Esophagus muscularis mucosa (tissue), 4 donors: Measurements from ENCODE around the gene PRAMEF7. TPM values are rescaled to one million over a fixed set of nuclear protein-coding genes. Genes with fewer than 3 reads are reported as not detected.
"Not testable (repeated sequence)": the region's sequence is repeated elsewhere in the genome, so short reads cannot be mapped to it uniquely, and the experiment has no call there.

ENCODE experiments used
- DNase-seq: peaks from one replicate; pipeline ENCODE4 v3.0.0-alpha.2; 2017; ENCODE audit errors: extremely low spot score
- H3K27ac ChIP-seq, 4 donors: fragments of 200-600 bp; sonication (generic); replicated peaks in 1 of 4; 1 replicate in 3 of 4; 2 replicates in 1 of 4; pipeline ENCODE4 v1.5.1; 2016 to 2019; ENCODE audit warnings: mild to moderate bottlenecking in 1 of 4
- H3K27me3 ChIP-seq, 4 donors: fragments of 200-600 bp; sonication (generic); one replicate each; pipeline versions ENCODE4 v1.5.1 to v1.6.0; 2016 to 2019
- H3K36me3 ChIP-seq, 4 donors: fragments of 200-600 bp; sonication (generic); one replicate each; pipeline ENCODE4 v1.5.1; 2016 to 2019
- H3K4me1 ChIP-seq, 4 donors: fragments of 200-600 bp; sonication (generic); one replicate each; pipeline ENCODE4 v1.5.1; 2016 to 2019
- H3K4me3 ChIP-seq, 4 donors: fragments of 200-600 bp; sonication (generic); 1 replicate in 2 of 4; 2 replicates in 2 of 4; pipeline ENCODE4 v1.5.1; 2016 to 2019; ENCODE audit warnings: mild to moderate bottlenecking in 4 of 4, moderate library complexity in 1 of 4
- H3K9me3 ChIP-seq, 4 donors: fragments of 200-600 bp; sonication (generic); 1 replicate in 3 of 4; 2 replicates in 1 of 4; pipeline ENCODE4 v1.5.1; 2016 to 2019
- WGBS: methylation state at CpG from one replicate; pipeline ENCODE4 v1.1.5; 2018; 5-methylcytosine and 5-hydroxymethylcytosine counted together
- intact Hi-C: fragments of 100-400 bp; cut with DNase I; formaldehyde crosslinking; loops from one replicate; pipeline ENCODE4 v1.15.1; 2023
- small RNA-seq, 3 donors: library from RNA; depleted of rRNA; stranded (forward); fragments of <200 nt; gene quantifications; one replicate each; pipeline ENCODE3, GENCODE V24; 2016
- total RNA-seq, 4 donors: library from RNA; depleted of rRNA; stranded (reverse); fragments of >200 nt; gene quantifications; one replicate each; pipeline versions ENCODE4 v1.1.0 to v1.2.1, GENCODE V29; 2016

PRAMEF7 gene
- total RNA-seq: not detected

DNA sequence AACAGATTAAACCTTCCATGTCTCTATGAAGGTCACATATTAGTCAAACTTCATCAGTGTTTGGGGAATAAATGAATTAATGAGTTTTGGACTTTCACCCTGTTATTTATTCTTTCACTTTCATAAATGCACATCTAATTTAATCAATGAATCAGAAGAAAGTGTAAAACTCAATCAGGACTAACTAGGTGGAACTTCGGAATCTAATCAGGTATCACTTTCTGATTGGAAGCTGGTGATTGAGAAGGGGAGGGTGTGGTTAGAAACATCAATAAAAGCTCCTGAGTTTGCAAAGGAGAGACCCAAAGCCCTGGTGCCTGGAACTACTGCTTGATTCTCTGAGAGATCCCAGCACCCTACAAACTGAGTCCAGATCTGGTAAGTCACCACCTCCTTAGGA is at the start of gene PRAMEF7:
PRAMEF7 (plus strand) TSS at position 301 of the 400 bp plus-strand sequence. CDS start 1,083 bp downstream, outside the sequence.
- DNase-seq, H3K36me3 ChIP-seq, intact Hi-C loops, H3K4me1 ChIP-seq, H3K4me3 ChIP-seq, H3K27ac ChIP-seq, H3K27me3 ChIP-seq, H3K9me3 ChIP-seq: not testable (repeated sequence)
- WGBS: no CpG with 5 or more reads among the region's 1 CpG

DNA sequence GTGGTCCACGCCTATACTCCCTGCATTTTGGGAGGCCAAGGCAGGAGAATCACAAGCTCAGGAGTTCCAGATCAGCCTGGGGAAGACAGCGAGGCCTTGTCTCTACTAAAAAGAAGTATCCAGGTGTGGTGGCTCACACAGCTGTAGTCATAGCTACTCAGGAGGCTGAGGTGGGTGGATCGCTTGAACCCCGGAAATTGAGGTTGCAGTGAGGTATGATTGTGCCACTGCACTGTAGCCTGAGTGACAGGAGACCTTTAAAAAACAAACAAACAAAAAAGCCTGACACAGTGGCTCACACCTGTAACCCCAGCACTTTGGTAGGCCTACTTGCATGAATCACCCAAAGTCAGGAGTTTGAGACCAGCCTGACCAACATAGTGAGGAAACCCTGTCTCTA is 38.0 kb upstream of the PRAMEF7 start:
- intact Hi-C loops, H3K27ac ChIP-seq, DNase-seq, H3K36me3 ChIP-seq, H3K4me1 ChIP-seq, H3K4me3 ChIP-seq, H3K27me3 ChIP-seq, H3K9me3 ChIP-seq: not testable (repeated sequence)
- 93% methylated on average over 2 of the region's 4 CpGs for WGBS

DNA sequence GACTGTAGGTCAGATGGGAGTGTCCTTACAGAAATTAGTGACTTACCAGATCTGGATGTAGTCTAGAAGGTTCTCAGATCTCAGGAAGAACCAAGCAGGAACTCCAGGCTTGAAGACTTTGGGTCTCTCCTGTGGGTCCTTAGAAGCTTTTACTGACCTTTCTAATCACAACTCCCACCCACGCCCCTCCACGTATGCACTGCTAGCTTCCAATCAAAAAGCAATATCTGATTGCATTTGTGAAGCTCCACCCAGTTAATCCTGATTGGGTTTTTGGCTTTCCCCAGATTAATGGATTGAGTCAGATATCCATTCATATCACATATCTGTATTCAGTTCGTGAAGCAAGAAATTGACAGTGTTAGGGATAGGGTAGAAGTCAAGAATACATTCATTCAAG is 30.3 kb upstream of the PRAMEF7 start, which contains the start of gene PRAMEF4:
PRAMEF4 (minus strand) TSS at position 101 of the 400 bp plus-strand sequence. CDS start 2,807 bp downstream, outside the sequence.
- H3K27me3 ChIP-seq, H3K4me3 ChIP-seq, H3K27ac ChIP-seq, H3K9me3 ChIP-seq, intact Hi-C loops, H3K36me3 ChIP-seq, H3K4me1 ChIP-seq, DNase-seq: not testable (repeated sequence)
- WGBS: 66% methylated on average over 3 of the region's 3 CpGs

DNA sequence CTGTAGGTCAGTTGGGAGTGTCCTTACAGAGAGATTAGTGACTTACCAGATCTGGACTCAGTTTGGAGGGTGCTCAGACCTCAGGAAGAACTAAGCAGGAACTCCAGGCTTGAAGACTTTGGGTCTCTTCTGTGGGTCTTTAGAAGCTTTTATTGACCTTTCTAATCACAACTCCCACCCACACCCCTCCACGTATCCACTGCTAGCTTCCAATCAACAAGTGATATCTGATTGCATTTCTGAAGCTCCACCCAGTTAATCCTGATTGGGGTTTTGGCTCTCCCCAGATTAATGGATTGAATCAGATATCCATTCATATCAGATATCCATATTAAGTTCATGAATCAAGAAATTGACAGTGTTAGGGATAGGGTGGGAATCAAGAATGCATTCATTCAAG is 18.2 kb upstream of the PRAMEF7 start, which contains the start of gene PRAMEF10:
PRAMEF10 (minus strand) TSS at position 101 of the 400 bp plus-strand sequence. CDS start 2,423 bp downstream, outside the sequence.
- intact Hi-C loops, H3K27me3 ChIP-seq, H3K36me3 ChIP-seq, H3K4me3 ChIP-seq, DNase-seq, H3K9me3 ChIP-seq, H3K4me1 ChIP-seq, H3K27ac ChIP-seq: not testable (repeated sequence)
- no CpG with 5 or more reads among the region's 1 CpG for whole genome bisulfite sequencing

DNA sequence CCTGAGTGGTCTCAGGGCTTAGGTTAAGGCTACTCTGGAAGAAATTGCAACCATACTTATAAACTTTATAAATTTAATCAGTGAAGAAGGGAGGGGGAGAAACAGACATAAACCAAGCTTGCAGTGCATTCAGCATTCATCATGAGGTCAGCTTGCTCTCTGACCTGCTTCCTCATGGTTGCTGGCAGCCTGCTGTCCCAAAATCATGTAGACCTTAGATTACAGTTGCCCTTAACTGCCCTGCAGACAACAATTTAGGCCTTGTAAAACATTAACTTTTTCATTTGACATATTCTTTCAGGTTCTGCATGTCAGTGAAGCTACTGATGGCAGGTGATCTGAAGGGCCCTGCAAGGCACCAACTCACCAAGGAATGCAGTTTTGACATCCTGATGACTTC is 17.2 kb upstream of the PRAMEF7 start:
- H3K9me3 ChIP-seq, H3K27me3 ChIP-seq, H3K4me1 ChIP-seq, H3K4me3 ChIP-seq, H3K27ac ChIP-seq, DNase-seq, H3K36me3 ChIP-seq, intact Hi-C loops: not testable (repeated sequence)

DNA sequence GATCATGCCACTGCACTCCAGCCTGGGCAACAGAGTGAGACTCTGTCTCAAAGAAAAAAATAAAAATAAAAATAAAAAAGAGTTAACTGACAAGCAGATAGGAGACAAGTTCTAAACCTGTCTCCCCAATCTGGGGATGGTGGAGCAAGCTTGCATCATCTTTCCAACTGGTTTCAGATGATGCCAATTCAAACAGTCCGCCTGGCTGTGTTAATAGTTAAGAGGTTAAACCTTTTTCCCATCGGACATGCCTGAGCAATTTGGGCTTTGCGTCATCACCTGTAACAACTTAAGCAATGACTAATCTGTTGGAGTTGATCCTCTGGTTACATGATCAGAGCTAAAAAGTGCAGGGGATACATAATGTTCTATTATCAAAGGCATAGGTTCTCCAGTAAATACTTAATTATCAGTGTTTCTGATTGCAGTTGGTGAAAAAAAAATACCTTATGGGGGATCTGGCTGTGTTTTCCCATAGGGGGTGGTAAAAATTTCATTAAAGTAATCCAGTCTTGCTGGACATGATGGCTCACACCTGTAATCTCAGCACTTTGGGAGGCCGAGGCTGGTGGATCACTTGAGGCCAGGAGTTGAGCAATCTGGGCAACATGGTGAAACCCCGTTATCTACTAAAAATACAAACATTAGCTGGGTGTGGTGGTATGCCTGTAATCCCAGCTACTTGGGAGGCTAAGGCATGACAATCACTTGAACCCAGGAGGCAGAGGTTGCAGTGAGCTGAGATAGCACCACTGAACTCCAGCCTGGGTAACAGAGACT is 12.4 kb upstream of the PRAMEF7 start:
- H3K4me1 ChIP-seq, intact Hi-C loops, H3K36me3 ChIP-seq, DNase-seq, H3K4me3 ChIP-seq, H3K27ac ChIP-seq, H3K9me3 ChIP-seq, H3K27me3 ChIP-seq: not testable (repeated sequence)
- WGBS: 78% methylated on average over 3 of the region's 5 CpGs

DNA sequence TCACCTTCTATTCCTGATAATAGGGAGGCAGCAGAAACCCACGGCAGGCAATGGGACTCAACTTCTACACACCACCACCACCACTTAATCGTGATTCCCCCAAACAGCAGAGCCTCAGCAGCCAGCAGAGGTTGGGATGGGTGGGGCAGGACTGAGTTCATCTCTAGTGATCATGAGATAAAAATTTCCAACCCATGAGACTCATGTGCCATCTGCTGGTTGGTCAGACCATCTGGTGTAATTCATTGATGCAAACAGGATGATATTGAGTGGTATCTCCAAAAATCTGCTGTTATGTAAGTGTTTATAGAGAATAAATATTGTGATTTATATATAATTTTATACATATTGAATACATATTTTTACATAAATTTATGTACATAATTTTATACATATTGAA is 5.3 kb downstream of the PRAMEF7 start:
- intact Hi-C loops: not testable (repeated sequence)

DNA sequence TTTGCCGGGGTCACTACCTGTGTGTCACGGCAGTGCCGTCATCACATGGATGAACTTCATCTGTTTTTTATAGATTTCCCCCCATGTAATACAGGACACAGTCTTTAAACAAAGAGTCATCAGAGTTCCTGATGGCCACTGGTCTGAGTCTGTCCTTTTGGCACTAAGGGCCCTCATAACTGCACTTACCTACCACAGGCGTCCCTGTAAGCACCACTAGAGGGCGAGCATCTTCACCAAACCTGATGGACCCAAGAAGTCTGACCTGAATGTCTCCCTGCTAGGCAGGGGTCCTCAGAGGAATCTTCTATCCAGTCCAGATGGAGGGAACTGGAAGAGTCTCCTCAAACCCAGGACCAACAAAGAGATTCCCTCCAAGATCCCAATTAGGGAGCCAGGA is 8.0 kb downstream of the PRAMEF7 start:
- H3K27me3 ChIP-seq, H3K4me3 ChIP-seq, H3K4me1 ChIP-seq, H3K9me3 ChIP-seq, intact Hi-C loops, H3K36me3 ChIP-seq, H3K27ac ChIP-seq, DNase-seq: not testable (repeated sequence)
- 33% methylated on average over 3 of the region's 5 CpGs for WGBS

More for the DNA sequence above, 5.3 kb downstream of the PRAMEF7 start:
- H3K27ac ChIP-seq, H3K36me3 ChIP-seq, H3K4me3 ChIP-seq, DNase-seq, H3K9me3 ChIP-seq, H3K4me1 ChIP-seq, H3K27me3 ChIP-seq: not testable (repeated sequence)
- 33% methylated on average over 2 of the region's 2 CpGs for WGBS

DNA sequence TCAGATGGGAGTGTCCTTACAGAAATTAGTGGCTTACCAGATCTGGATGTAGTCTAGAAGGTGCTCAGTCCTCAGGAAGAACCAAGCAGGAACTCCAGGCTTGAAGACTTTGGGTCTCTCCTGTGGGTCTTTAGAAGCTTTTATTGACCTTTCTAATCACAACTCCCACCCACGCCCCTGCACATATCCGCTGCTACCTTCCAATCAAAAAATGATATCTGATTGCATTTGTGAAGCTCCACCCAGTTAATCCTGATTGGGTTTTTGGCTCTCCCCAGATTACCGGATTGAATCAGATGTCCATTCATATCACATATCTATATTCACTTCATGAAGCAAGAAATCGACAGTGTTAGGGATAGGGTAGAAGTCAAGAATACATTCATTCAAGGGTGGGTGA is 31.1 kb downstream of the PRAMEF7 start, which contains the start of gene PRAMEF6:
PRAMEF6 (minus strand) TSS at position 101 of the 400 bp plus-strand sequence. CDS start 5,062 bp downstream, outside the sequence.
- H3K36me3 ChIP-seq, H3K27me3 ChIP-seq, H3K27ac ChIP-seq, DNase-seq, H3K4me3 ChIP-seq, H3K4me1 ChIP-seq, H3K9me3 ChIP-seq, intact Hi-C loops: not testable (repeated sequence)
- WGBS: 93% methylated on average over 4 of the region's 4 CpGs

Small RNA genes lying within 50 kb of the gene (small RNA-seq; reads per million reads assigned to genes)
- 0 reads per million in 3 donors for gene RNU6-1072P

Other genes starting within 250 kb of the PRAMEF7 start
- gene AADACL3, start 200.5 kb upstream of the PRAMEF7 start, total RNA-seq: not detected
- gene CFAP107, start 170.4 kb upstream of the PRAMEF7 start, total RNA-seq: not detected
- not detected for gene PRAMEF12, start 142.9 kb upstream of the PRAMEF7 start, total RNA-seq
- not detected for gene PRAMEF1, start 125.2 kb upstream of the PRAMEF7 start, total RNA-seq
- not detected for gene PRAMEF11, start 85.2 kb upstream of the PRAMEF7 start, total RNA-seq
- not detected for gene HNRNPCL1, start 67.9 kb upstream of the PRAMEF7 start, total RNA-seq
- gene PRAMEF2, start 59.5 kb upstream of the PRAMEF7 start, total RNA-seq: not detected
- not detected for gene PRAMEF4, start 30.4 kb upstream of the PRAMEF7 start, total RNA-seq
- not detected for gene PRAMEF10, start 18.3 kb upstream of the PRAMEF7 start, total RNA-seq
- gene PRAMEF6, start 31.0 kb downstream of the PRAMEF7 start, total RNA-seq: not detected
- not detected for gene PRAMEF27, start 140.0 kb downstream of the PRAMEF7 start, total RNA-seq
- gene HNRNPCL3, start 144.2 kb downstream of the PRAMEF7 start, total RNA-seq: not detected
- not detected for gene PRAMEF25, start 154.2 kb downstream of the PRAMEF7 start, total RNA-seq
- gene HNRNPCL2, start 200.2 kb downstream of the PRAMEF7 start, total RNA-seq: not detected
- not detected for gene PRAMEF26, start 239.4 kb downstream of the PRAMEF7 start, total RNA-seq
- gene HNRNPCL4, start 249.0 kb downstream of the PRAMEF7 start, total RNA-seq: not detected